GM04503 (cell line): ENCODE results near the gene TULP1.

Experiments used
- DNase-seq: peaks from one replicate; pipeline ENCODE4 v3.0.0-alpha.2; 2012; ENCODE audit warnings: low read depth

TULP1 gene

DNA sequence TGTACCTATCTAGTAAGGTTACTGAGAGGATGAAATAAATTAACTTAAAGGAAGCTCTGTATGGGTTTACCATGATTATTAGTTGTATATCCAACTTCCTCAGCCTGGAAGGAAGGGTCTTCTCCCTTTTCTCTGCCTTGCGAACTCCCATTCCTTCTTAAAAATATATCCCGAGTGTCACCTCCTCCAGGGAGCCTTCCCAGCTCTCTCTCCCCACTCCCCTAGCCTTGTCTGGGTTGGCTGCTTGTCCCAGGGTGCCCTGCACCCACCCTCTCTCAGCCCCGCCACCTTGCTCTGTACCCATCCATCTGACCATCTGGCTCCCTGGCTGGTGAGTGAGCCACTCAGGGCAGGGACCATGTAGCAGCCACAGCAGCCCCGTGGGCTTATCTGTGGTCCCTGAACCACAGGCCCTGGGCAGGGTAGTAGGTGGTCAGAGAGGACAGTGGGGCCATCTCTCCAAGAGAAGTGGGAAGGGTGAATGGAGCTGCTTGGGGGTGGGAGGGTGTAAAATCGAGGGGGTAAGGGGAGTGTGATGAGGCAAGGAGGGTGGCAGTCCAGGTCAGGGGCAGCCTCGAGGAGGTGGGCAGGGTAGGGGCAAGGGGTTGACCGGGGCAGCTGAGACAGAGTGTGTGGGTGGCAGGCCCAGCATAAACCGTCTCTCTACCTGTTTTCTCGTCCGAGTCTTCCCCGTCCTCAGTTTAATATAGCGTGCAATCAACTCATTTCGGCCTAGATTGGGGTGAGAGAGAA is 28.6 kb downstream of the TULP1 start:
- no peak for DNase-seq

DNA sequence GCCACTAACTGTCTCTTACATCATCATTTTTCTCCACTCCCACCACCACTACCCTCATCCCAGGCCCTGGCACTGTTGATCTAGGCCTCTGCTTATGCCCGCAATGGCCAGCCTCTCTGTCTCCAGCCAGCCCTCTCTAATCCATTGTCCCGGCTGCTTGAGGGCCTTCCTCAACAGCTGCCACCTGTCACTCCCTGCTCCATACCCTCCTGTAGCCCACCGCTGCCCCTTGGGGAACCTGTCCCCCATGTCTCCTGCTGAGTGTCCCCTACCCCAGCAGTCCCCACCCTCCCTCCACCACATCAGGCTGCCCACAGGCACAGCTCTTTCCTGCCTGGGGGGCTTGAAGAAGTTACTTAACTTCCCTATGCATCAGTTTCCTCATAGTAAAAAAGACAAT is 29.2 kb downstream of the TULP1 start:
- no peak for DNase-seq

GRCh38 chr6:35483062-35483461 is 29.6 kb downstream of the TULP1 start:
- no peak for DNase-seq

DNA sequence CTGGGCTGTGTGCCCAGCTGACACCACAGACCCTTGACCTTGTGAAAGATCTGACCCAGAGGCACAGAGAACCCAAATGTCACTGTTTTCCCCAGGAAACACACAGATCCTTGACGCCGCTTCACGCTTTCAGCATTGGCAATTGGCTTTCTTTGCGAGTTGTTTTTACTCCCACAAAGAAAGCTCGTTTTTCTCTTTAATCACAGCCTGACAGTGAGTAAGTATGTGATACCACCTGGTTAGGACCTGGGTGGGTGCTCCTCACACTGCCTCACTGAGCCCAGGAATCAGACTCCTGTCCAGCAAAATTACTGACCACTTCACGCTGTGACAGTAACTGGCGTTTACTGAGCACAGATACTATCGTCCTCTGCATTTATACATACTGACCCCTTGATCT is 31.5 kb downstream of the TULP1 start:
- DNase-seq, result no peak

DNA sequence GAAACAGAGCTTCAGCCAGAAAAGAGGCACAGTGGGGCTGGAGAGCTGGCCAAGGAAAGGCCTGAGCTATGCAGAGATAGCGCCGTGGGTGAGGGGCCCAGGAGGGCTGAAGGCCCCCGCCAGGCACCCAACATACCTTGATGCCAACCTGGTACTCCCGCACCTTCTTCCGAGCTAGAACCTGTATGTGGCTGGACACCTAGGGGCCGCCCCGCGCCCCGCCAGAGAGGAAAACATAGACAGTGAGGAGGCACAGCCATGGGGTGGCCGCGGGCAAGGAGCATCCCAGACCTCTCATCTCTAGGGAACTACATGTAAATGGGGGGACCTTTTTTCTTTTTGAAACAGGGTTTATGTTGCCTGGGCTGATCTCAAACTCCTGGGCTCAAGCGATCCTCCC is 32.5 kb downstream of the TULP1 start:
- DNase-seq, result no peak

- no peak for DNase-seq
Measured at GRCh38 chr6:35478259-35478658, 34.4 kb downstream of the TULP1 start.

DNA sequence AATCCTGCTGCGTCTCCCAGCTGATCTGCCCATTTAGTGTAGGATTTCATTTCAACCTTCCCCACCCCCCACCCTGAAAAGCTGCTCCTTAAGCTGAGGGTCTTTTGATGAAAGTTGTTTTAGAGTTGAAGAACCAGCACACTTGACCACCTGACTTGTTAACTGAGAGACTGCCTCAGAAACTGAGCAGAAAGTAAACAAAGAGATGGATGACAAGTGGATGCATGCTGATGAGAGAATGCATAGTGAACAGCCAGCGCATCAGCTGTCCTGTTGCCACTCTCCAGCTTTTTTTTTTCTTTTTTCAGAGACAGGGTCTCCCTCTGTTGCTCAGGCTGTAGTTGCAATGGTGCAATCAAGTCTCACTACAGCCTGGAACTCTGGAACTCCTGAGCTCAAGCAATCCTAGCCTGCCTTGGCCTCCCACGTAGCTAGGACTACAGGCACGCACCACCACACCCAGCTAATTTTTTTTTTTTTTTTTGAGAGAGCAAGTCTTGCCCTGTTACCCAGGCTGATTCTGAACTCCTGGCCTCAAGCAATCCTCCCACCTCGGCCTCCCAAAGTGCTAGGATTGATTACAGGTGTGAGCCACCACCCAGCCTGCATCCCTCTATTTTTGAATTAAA is 35.0 kb downstream of the TULP1 start:
- DNase-seq, result no peak

DNA sequence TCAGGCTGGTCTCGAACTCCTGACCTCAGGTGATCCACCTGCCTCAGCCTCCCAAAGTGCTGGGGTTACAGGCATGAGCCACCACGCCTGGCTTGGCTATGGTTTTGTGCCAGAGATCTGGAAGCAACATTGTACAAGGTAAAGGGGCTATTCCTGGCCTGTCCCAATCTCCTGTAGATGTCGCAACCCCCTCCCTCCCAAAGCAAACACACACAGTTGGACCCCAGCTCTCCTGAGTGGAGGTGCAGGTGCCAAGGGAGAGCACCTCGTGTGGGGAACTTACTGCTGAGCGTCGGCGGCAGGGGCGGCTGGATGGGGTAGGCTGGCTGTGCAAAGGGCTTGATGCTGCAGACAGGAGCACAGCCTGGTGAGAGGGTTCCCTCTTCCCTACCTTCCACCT is 35.7 kb downstream of the TULP1 start:
- no peak for DNase-seq

DNA sequence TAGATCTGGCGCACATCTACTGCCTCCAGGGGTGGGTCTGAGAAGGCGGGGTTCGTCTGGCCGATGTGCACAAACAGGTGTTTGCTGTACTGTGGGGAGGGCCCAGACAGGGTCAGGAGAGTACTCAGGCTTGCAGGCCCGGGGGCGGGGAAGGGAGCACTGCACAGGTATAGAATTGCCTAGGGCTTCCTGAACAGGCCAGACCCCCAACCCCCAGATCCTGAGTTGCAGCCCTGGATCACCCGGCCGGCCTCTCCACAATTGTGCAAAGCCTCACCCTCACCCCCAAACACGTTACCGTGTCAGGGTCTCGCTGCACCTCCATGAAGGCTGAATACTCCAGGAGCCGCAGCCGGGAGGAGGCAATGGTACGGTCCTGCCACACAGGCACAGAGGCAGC is 36.7 kb downstream of the TULP1 start:
- DNase-seq, result no peak

GRCh38 chr6:35475573-35475972 is 37.1 kb downstream of the TULP1 start:
- no peak for DNase-seq

- DNase-seq, result no peak
Measured at GRCh38 chr6:35474942-35475570, 37.6 kb downstream of the TULP1 start.

GRCh38 chr6:35474131-35474941 is 38.4 kb downstream of the TULP1 start:
- no peak for DNase-seq

- no peak for DNase-seq
Measured at GRCh38 chr6:35473850-35474130, 38.9 kb downstream of the TULP1 start.

GRCh38 chr6:35473075-35473849 is 39.4 kb downstream of the TULP1 start:
- no peak for DNase-seq

DNA sequence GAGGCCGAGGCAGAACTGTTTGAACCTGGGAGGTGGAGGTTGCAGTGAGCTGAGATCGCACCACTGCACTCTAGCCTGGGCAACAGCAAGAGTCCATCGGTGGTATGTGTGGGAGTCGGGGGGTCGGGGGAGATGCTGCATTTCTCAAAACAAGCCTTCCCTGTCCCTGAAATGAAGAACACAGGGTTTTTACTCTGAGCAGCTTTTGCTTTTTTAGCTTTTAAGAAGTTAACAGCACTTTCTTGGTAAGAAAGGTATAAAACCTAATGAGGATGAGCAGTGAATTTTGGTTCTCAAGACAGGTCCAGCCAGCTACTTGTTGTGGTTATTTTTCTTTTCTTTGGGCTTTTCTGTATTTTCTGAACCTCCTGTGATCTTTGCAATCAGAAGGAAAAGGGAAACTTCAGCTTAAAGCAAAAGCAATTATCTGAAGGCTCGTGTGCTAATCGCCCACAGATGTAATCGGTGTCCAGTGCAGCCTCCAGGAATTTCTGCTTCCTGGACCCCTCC is 40.8 kb downstream of the TULP1 start:
- no peak for DNase-seq

GRCh38 chr6:35470663-35471120 is 42.0 kb downstream of the TULP1 start:
- no peak for DNase-seq

GRCh38 chr6:35469751-35470662 is 42.7 kb downstream of the TULP1 start:
- DNase-seq, result no peak

GRCh38 chr6:35468980-35469750 is 43.5 kb downstream of the TULP1 start:
- no peak for DNase-seq

GRCh38 chr6:35468181-35468979 is 44.3 kb downstream of the TULP1 start, which contains the start of gene RPL10A:
RPL10A (plus strand) TSS chr6:35468401; CDS start chr6:35468435, 34 bp downstream.
- DNase-seq, result peak; percentile 77
